ENCODE data around the gene TUBA8.
"Not testable (repeated sequence)": the region's sequence is repeated elsewhere in the genome, so short reads cannot be mapped to it uniquely, and the experiment has no call there.

TUBA8 gene

DNA sequence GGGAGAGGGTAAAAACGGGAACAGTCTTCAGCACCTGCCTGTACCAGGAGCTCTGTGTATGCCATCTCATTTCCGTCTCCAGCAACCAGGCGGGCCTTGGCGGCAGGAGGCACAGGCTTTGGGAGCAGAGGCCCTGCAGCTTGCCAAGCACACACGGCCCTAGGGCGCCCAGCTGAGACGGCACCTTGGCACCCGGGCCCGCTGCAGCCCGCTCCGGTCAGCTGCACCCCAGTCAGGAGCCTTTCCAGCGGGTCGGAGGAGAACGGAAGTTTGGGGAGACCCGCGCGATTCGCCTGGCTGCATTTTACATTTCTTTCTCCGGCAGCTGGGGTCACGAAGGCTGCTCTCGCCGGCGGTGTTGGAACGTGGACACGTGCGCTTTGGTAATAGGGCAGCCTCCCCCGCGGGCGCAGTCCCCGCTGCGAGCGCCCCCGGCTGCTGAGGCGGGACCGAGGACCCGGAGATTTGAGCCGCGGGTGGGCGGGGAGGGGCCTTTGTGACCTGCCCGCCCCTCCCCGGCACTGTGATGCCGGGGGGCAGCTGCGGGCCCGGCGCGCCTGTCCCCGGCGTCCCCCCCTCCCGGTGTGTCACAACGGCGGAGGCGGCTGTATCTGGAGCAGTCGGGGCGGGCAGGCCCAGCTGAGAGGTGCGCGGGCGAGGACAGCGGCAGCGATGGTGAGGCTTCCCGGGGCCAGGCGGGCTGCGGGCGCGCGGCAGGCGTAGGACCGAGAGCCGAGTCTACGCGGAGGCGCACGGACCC, at the start of gene TUBA8:
TUBA8 (plus strand) TSS at position 616 of the 760 bp plus-strand sequence; CDS start at position 673, 57 bp downstream.
- Histone ChIP-seq H3K4me3 (ENCODE audit: low read depth, low read length) (peak within 1 kb of the TSS; percentile 53), H3K9ac (ENCODE audit: low read depth, low read length) (no peak within 1 kb of the TSS), H3K4me1 (ENCODE audit: control insufficient read depth, insufficient read depth, low read length) (no peaks in the 10 kb centered on the region), H3K27me3 (ENCODE audit: control insufficient read depth, insufficient read depth, low read length) (peaks cover 31% of the 10 kb centered on the region), H3K36me3 (ENCODE audit: control insufficient read depth, insufficient read depth, low read length) (no peaks in the 10 kb centered on the region), H3K9me3 (ENCODE audit: control insufficient read depth, insufficient read depth, low read length) (peaks cover 2% of the 10 kb centered on the region)

DNA sequence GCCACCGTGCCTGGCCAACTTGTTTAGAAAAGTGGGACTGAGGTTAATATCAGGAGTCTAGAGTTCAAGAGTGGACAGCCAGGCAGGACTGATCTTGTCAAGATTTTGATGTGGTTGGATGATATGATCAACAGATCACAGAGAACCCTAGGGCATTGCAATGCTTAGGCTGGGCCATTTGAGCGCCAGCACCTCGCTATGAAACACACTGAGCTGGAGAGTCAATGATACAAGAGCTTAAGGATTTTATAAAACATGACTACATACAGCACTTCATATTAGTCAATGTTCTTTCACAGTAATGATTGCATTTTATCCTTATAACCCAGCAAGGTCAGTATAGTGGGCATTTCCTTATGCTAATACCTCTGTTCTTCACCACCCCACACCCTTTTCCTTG, 48.2 kb upstream of the TUBA8 start:
- Histone ChIP-seq H3K4me1 (ENCODE audit: control insufficient read depth, insufficient read depth, low read length) (no peaks in the 10 kb centered on the region), H3K36me3 (ENCODE audit: control insufficient read depth, insufficient read depth, low read length) (no peaks in the 10 kb centered on the region), H3K4me3 (ENCODE audit: low read depth, low read length) (no peak overlapping the region), H3K9me3 (ENCODE audit: control insufficient read depth, insufficient read depth, low read length) (no peaks in the 10 kb centered on the region), H3K27me3 (ENCODE audit: control insufficient read depth, insufficient read depth, low read length) (no peaks in the 10 kb centered on the region), H3K9ac (ENCODE audit: low read depth, low read length) (no peak overlapping the region)

DNA sequence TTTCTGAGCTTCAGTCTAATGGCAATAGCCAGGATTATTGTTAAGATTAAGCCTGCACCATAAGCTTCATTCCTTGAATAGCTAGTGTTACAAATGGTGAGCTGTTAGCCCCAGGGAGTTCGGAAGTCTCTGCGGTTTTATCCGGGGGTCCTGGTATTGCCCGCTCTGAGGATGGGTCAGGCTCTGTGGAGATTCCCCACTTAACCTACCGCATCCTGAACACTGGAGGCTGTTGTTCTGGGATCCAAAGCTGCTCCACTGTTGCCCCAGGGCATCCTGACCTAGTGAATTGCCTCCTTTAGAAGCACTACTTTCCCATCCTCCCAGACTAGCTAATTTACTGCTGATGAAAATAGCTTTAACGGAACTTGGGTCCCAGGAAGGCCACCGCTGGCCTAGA, 47.3 kb upstream of the TUBA8 start:
- no peaks in the 10 kb centered on the region for H3K4me1 ChIP-seq (ENCODE audit: control insufficient read depth, insufficient read depth, low read length)
- H3K9ac ChIP-seq (ENCODE audit: low read depth, low read length): no peak overlapping the region
- H3K4me3 ChIP-seq (ENCODE audit: low read depth, low read length): no peak overlapping the region
- no peaks in the 10 kb centered on the region for H3K36me3 ChIP-seq (ENCODE audit: control insufficient read depth, insufficient read depth, low read length)
- no peaks in the 10 kb centered on the region for H3K27me3 ChIP-seq (ENCODE audit: control insufficient read depth, insufficient read depth, low read length)
- no peaks in the 10 kb centered on the region for H3K9me3 ChIP-seq (ENCODE audit: control insufficient read depth, insufficient read depth, low read length)

DNA sequence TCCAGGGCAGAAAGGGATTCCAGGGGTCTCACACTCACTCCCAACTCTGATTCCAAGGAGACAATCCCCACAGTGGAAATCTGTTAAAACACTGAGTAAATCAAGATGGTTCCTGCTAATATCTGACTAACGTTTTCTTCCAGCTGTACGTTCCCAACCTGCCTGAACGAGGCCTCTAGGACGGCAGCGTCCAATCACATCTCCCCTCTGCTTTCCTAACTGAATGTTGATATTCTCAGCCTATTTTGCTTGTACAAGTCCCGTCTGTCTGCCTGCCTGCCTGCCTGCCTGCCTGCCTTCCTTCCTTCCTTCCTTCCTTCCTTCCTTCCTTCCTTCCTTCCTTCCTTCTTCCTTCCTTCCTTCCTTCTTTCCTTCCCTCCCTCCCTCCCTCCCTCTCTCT, 46.9 kb upstream of the TUBA8 start:
- not testable (repeated sequence) for H3K4me3 ChIP-seq (ENCODE audit: low read depth, low read length); H3K9me3 ChIP-seq (ENCODE audit: control insufficient read depth, insufficient read depth, low read length); H3K36me3 ChIP-seq (ENCODE audit: control insufficient read depth, insufficient read depth, low read length); H3K27me3 ChIP-seq (ENCODE audit: control insufficient read depth, insufficient read depth, low read length); H3K9ac ChIP-seq (ENCODE audit: low read depth, low read length); H3K4me1 ChIP-seq (ENCODE audit: control insufficient read depth, insufficient read depth, low read length)

DNA sequence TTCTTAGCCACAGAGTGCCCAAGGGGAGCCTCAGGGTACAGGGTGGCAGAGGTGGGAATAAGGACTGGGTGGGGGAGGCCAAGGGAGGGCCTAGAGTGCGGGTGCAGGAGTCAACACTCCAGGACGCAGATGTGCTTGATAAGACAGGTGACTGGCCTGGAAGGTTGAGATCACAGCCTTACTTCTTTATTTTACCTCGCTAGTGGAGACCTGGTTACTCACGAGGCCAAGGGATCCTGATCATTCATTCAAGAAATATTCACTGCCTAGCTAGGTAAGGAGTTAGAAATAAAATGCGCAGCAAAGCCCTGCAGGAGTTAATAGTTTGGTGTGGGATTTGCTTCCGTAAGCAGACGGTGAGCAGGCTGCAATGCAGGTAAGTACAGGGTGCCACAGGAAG, 46.0 kb upstream of the TUBA8 start:
- Histone ChIP-seq H3K9ac (ENCODE audit: low read depth, low read length) (no peak overlapping the region), H3K4me1 (ENCODE audit: control insufficient read depth, insufficient read depth, low read length) (no peaks in the 10 kb centered on the region), H3K9me3 (ENCODE audit: control insufficient read depth, insufficient read depth, low read length) (no peaks in the 10 kb centered on the region), H3K27me3 (ENCODE audit: control insufficient read depth, insufficient read depth, low read length) (no peaks in the 10 kb centered on the region), H3K4me3 (ENCODE audit: low read depth, low read length) (no peak overlapping the region), H3K36me3 (ENCODE audit: control insufficient read depth, insufficient read depth, low read length) (no peaks in the 10 kb centered on the region)

DNA sequence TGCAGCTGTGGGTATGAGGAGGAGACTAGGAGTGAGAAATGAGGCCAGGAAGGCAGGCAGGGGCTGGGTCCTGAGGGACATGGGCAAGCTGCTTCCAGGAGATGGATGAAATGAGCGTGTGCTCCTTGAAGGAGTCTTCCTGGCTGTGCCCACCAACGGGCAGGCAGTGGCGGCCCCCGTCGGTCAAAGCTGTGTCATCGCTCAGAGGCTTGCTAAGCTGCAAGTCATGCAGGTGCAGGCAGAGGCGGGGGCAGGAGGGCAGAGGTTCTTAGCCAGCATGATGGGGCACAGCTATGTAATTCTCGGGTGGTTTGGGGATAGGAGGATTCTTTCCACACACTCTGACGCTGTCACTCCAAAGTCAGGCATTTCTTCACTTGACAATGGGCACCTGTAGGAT, 45.4 kb upstream of the TUBA8 start:
- H3K9ac ChIP-seq (ENCODE audit: low read depth, low read length): no peak overlapping the region
- H3K4me3 ChIP-seq (ENCODE audit: low read depth, low read length): no peak overlapping the region
- no peaks in the 10 kb centered on the region for H3K27me3 ChIP-seq (ENCODE audit: control insufficient read depth, insufficient read depth, low read length)
- H3K4me1 ChIP-seq (ENCODE audit: control insufficient read depth, insufficient read depth, low read length): no peaks in the 10 kb centered on the region
- H3K9me3 ChIP-seq (ENCODE audit: control insufficient read depth, insufficient read depth, low read length): no peaks in the 10 kb centered on the region
- no peaks in the 10 kb centered on the region for H3K36me3 ChIP-seq (ENCODE audit: control insufficient read depth, insufficient read depth, low read length)

DNA sequence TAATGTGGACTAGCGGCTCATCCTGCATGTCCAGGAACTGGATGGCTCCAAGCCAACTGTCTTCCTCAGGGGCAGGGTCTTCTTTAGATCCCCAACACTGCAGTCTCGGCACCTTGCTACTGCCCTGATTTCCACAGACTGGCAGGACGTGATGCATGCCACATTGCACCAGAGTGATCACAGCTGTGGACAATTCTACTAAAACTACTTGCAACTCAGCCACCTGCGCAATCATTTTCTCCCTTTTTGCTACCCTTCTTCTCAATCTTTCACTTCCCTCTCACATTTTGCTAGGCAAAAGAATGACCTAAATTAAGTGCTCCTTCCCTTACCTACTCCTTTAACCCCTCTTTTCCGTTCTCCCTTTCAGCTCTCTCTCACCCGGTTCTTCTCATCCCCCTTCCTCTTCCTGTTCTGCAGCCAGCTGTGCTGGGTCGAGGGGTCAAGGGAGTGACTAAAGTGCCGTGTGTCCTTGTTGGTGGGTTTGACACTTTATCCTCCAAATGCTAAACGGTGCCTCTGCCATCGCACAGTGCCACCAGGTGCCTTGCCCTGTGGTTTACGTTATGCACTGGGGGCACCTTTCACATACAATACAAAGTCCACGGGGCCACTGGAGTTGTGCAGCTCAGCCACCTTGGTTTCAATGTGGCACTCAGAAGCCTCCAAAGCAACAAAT, 44.3 kb upstream of the TUBA8 start:
- Histone ChIP-seq H3K36me3 (ENCODE audit: control insufficient read depth, insufficient read depth, low read length) (no peaks in the 10 kb centered on the region), H3K4me3 (ENCODE audit: low read depth, low read length) (no peak overlapping the region), H3K27me3 (ENCODE audit: control insufficient read depth, insufficient read depth, low read length) (no peaks in the 10 kb centered on the region), H3K4me1 (ENCODE audit: control insufficient read depth, insufficient read depth, low read length) (no peaks in the 10 kb centered on the region), H3K9ac (ENCODE audit: low read depth, low read length) (no peak overlapping the region), H3K9me3 (ENCODE audit: control insufficient read depth, insufficient read depth, low read length) (no peaks in the 10 kb centered on the region)

DNA sequence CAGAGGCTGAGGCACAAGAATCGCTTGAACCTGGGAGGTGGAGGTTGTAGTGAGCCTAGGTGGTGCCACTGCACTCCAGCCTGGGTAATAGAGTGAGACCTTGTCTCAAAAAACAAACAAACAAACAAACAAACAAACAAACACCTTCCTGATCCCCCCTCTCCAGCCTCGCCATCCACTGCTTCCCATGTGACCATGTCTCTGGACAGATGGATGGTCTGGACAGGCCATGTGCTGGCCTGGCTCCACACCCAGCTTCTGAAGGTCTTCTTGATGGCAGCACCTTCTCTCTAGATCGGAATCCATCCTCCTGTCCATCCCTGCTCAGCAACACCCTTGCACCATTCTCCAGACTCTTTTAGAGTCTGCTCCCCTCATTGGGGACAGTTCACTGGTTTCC, 43.5 kb upstream of the TUBA8 start:
- no peaks in the 10 kb centered on the region for H3K9me3 ChIP-seq (ENCODE audit: control insufficient read depth, insufficient read depth, low read length)
- H3K9ac ChIP-seq (ENCODE audit: low read depth, low read length): no peak overlapping the region
- H3K4me3 ChIP-seq (ENCODE audit: low read depth, low read length): no peak overlapping the region
- H3K36me3 ChIP-seq (ENCODE audit: control insufficient read depth, insufficient read depth, low read length): no peaks in the 10 kb centered on the region
- no peaks in the 10 kb centered on the region for H3K27me3 ChIP-seq (ENCODE audit: control insufficient read depth, insufficient read depth, low read length)
- no peaks in the 10 kb centered on the region for H3K4me1 ChIP-seq (ENCODE audit: control insufficient read depth, insufficient read depth, low read length)

DNA sequence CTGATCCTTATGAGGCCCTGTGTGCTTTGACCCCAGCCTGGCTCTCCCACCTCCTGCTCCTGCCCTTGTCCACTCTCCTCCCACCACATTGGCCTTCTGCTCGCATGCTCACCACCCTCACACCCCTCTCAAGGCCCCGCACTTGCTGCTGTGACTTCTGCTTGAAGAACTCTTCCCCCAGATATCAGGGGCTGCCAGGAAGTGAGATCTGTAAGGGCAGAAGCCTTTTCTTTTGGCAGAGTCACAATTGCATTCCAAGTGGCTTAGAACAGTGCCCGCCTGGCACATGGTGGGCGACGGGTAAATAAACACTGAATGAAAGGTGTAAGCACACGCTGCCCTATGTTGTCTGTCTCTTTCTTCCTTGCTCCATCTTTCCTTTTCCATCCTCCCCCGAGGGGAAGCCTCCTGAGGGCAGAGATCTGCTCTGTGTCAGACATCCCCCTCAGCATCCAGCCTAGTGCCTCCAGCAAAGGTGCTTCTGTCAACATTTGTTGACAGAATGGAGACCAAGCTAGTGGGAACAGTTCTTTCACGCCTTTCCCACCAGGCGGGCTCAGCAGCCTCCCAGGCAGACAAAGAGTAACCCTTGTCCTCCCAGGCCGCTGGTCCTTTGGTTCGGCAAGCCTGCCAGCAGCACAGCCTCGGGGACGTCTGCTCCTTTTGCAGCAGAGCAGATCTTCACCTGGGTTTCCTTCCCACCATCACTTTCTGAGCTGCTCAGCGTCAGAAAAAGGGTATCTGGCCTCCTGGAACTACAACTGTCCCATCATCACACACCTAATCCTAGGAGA, 42.9 kb upstream of the TUBA8 start:
- Histone ChIP-seq H3K36me3 (ENCODE audit: control insufficient read depth, insufficient read depth, low read length) (no peaks in the 10 kb centered on the region), H3K9ac (ENCODE audit: low read depth, low read length) (no peak overlapping the region), H3K4me1 (ENCODE audit: control insufficient read depth, insufficient read depth, low read length) (no peaks in the 10 kb centered on the region), H3K27me3 (ENCODE audit: control insufficient read depth, insufficient read depth, low read length) (no peaks in the 10 kb centered on the region), H3K4me3 (ENCODE audit: low read depth, low read length) (no peak overlapping the region), H3K9me3 (ENCODE audit: control insufficient read depth, insufficient read depth, low read length) (no peaks in the 10 kb centered on the region)

DNA sequence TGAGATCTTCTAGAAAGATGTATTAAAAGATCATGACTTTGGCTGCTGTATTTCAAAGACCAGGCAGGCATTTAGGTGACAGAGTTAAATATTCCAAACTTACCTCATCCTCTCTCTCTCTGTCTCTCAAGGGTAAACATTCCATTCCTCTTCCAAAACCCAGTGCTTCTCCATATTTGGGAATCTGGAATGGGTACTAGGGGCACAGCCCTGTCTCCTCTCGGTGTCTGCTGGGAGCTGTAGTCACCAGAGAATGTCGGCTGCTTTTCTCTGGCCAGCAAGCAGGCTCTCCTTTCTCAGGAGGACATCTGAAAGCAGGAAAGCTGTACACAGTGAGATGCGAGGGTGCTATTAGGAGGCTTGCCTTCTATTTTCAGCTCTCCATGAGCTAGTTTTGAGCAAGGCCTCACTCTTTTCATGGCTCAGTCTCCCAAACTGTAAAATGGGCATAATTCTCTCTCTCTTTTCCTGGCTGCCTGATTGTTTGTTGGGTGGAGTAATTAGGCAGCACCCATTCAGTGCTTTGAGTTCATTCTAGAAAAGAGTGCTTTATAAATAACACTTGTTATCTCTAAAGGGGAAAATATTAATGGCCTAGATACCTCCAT, 42.1 kb upstream of the TUBA8 start:
- Histone ChIP-seq H3K27me3 (ENCODE audit: control insufficient read depth, insufficient read depth, low read length) (no peaks in the 10 kb centered on the region), H3K9ac (ENCODE audit: low read depth, low read length) (no peak overlapping the region), H3K4me3 (ENCODE audit: low read depth, low read length) (no peak overlapping the region), H3K36me3 (ENCODE audit: control insufficient read depth, insufficient read depth, low read length) (no peaks in the 10 kb centered on the region), H3K9me3 (ENCODE audit: control insufficient read depth, insufficient read depth, low read length) (no peaks in the 10 kb centered on the region), H3K4me1 (ENCODE audit: control insufficient read depth, insufficient read depth, low read length) (no peaks in the 10 kb centered on the region)

DNA sequence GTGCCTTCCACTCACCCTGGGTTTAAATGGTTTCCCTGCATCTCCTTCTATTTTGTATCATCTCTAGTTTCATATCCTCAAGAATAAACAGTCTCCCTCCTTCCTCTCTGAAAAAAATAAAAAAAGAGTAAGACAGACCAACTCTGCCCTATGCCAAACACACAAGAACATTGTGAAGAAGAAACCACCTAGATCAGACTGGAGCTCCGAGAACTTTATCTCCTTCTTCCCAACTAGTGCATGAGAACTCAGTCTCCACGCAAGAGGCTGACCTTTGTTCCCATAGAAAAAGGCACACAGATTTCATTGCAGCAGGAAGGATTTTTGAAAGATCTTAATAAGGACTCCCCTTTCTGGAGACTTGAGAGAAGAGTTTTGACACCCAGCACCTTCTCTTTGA, 41.6 kb upstream of the TUBA8 start:
- Histone ChIP-seq H3K4me3 (ENCODE audit: low read depth, low read length) (no peak overlapping the region), H3K4me1 (ENCODE audit: control insufficient read depth, insufficient read depth, low read length) (no peaks in the 10 kb centered on the region), H3K27me3 (ENCODE audit: control insufficient read depth, insufficient read depth, low read length) (no peaks in the 10 kb centered on the region), H3K9me3 (ENCODE audit: control insufficient read depth, insufficient read depth, low read length) (no peaks in the 10 kb centered on the region), H3K9ac (ENCODE audit: low read depth, low read length) (no peak overlapping the region), H3K36me3 (ENCODE audit: control insufficient read depth, insufficient read depth, low read length) (no peaks in the 10 kb centered on the region)
